Cardiac muscle cell (in vitro differentiated cells and primary cell): ENCODE measurements around the gene PLEKHS1. TPM values are rescaled to one million over a fixed set of nuclear protein-coding genes. Genes with fewer than 3 reads are reported as not detected.

ENCODE experiments used
- DNase-seq, 2 donors: peaks; one replicate each; pipeline versions ENCODE4 v3.0.0 to v3.0.0-alpha.2; 2010 to 2017; ENCODE audit warnings: low read depth in 1 of 2, low spot score in 1 of 2
- H3K27ac ChIP-seq: fragments of 200-600 bp; sonication (generic); 2 replicates; pipeline ENCODE4 v1.5.1; 2016
- H3K27me3 ChIP-seq: fragments of 200-600 bp; sonication (generic); 2 replicates; pipeline ENCODE4 v1.6.0; 2016; ENCODE audit warnings: control low read depth
- H3K36me3 ChIP-seq: fragments of 200-600 bp; sonication (generic); 2 replicates; pipeline ENCODE4 v1.5.1; 2016; ENCODE audit warnings: control low read depth
- H3K4me1 ChIP-seq: fragments of 200-600 bp; sonication (generic); 2 replicates; pipeline ENCODE4 v1.8.1; 2017; ENCODE audit warnings: low read depth, mild to moderate bottlenecking, mixed run types
- H3K4me3 ChIP-seq: fragments of 200-600 bp; sonication (generic); 2 replicates; pipeline ENCODE4 v1.5.1; 2016; ENCODE audit warnings: mild to moderate bottlenecking
- H3K9me3 ChIP-seq: fragments of 200-600 bp; sonication (generic); 2 replicates; pipeline ENCODE4 v1.5.1; 2017; ENCODE audit warnings: low read depth, mild to moderate bottlenecking, control low read depth
- polyA plus RNA-seq: library from polyadenylated mRNA; unstranded; fragments of >200 nt; fragmentation: Nextera tagmentation; extraction: Ambion mirVana; gene quantifications from 2 replicates; pipeline ENCODE4 v1.2.1, GENCODE V29; 2016
- total RNA-seq: library from RNA; depleted of rRNA; stranded (reverse); fragments of >200 nt; gene quantifications from 2 replicates; pipeline ENCODE4 v1.2.3, GENCODE V29; 2016
- TF ChIP-seq, protein P1 (sequence below): IDR thresholded peaks from 2 replicates; pipeline ENCODE4 v1.5.1; 2012; ENCODE audit warnings: low read depth, mild to moderate bottlenecking, low read length

Gene PLEKHS1
- total and polyA plus RNA-seq, 2 experiments from 2014 or later: not detected

- Histone ChIP-seq H3K4me1 (no peaks in the 10 kb centered on the region), H3K36me3 (no peaks in the 10 kb centered on the region)
Measured at GRCh38 chr10:113776553-113776952, 25.1 kb downstream of the PLEKHS1 start.

DNA sequence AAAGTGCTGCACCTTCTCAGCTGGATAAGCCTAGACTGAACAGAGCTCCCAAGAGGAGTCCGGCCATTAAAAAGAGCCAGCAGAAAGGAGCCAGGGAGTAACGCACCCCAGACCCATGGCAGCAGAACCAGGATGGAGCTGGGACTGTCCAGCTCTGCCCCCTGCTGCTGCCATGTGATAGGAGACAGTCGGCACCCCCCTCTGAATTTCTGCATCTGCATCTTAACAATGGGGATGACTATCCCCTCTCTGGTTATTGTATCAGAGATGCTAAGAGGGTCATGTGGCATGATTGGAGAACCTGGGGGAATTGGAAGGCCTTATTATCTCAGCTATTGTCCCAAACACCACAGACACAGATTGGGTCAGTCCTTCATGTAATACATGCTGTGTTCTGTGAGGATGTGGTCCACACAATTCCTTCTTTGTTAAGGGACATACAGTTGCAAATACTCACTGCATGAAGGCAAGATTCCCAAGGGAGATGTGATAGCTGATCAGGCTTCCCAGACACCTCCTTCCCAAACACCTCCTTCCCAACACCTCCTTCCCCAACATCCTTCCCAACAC is 29.3 kb downstream of the PLEKHS1 start:
- no peak overlapping the region for H3K27ac ChIP-seq
- no peaks in the 10 kb centered on the region for H3K36me3 ChIP-seq
- H3K4me1 ChIP-seq: no peaks in the 10 kb centered on the region
- no peaks in the 10 kb centered on the region for H3K9me3 ChIP-seq
- no peak overlapping the region for H3K4me3 ChIP-seq
- H3K27me3 ChIP-seq: peaks cover 68% of the 10 kb centered on the region
- no peak for DNase-seq
- TF ChIP-seq, protein P1, sequence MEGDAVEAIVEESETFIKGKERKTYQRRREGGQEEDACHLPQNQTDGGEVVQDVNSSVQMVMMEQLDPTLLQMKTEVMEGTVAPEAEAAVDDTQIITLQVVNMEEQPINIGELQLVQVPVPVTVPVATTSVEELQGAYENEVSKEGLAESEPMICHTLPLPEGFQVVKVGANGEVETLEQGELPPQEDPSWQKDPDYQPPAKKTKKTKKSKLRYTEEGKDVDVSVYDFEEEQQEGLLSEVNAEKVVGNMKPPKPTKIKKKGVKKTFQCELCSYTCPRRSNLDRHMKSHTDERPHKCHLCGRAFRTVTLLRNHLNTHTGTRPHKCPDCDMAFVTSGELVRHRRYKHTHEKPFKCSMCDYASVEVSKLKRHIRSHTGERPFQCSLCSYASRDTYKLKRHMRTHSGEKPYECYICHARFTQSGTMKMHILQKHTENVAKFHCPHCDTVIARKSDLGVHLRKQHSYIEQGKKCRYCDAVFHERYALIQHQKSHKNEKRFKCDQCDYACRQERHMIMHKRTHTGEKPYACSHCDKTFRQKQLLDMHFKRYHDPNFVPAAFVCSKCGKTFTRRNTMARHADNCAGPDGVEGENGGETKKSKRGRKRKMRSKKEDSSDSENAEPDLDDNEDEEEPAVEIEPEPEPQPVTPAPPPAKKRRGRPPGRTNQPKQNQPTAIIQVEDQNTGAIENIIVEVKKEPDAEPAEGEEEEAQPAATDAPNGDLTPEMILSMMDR: no peak

More at GRCh38 chr10:113776553-113776952, 25.1 kb downstream of the PLEKHS1 start:
- TF ChIP-seq, protein P1: no peak
- Histone ChIP-seq H3K27ac (no peak overlapping the region), H3K4me3 (no peak overlapping the region), H3K9me3 (no peaks in the 10 kb centered on the region), H3K27me3 (peaks cover 87% of the 10 kb centered on the region)
- no peak for DNase-seq

DNA sequence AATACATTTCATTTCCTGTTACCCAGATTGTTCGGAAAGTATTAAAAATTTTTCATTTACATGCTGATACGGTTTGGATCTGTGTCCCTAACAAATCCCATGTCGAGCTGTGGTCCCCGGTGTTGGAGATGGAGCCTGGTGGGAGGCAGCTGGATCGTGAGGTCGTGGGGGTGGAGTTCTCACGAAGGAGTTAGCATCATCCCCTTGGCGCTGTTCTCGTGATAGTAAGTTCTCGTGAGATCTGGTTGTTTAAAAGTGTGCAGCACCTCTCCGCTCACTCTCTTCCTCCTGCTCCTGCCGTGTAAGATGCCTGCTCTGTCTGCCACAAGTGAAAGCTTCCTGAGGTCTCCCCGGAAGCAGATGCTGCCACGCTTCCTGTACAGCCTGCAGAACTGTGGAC is 30.9 kb downstream of the PLEKHS1 start:
- Histone ChIP-seq H3K27me3 (peaks cover 59% of the 10 kb centered on the region), H3K36me3 (no peaks in the 10 kb centered on the region), H3K9me3 (no peaks in the 10 kb centered on the region), H3K4me3 (no peak overlapping the region), H3K4me1 (no peaks in the 10 kb centered on the region), H3K27ac (no peak overlapping the region)
- TF ChIP-seq, protein P1: no peak
- no peak for DNase-seq

DNA sequence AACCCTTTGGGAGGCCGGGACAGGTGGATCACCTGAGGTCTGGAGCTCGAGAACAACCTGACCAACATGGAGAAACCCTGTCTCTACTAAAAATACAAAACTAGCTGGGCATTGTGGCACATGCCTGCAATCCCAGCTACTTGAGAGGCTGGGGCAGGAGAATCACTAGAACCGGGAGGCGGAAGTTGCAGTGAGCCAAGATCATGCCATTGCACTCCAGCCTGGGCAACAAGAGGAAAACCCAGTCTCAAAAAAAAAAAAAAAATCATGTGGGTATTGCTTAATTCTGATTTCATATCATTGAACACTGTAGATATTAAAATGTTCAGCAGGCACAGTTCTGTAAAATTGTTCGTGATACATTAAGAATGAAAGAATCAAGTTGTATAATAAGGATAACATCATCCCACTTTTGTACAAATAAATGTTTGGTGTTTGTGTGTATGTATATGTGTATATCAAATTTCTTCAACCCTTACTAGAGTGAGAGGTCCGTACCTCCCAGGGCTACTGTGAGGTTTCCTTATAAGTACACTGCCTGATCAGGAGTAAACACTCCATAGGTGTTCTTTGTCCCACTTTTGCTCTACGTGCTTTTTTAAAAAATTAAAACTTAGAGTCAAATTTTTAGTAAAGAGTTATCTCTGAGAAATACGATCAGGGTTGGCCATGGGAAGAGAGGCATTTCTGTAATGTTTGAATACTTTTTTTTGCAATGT is 31.7 kb downstream of the PLEKHS1 start:
- Histone ChIP-seq H3K27me3 (peaks cover 51% of the 10 kb centered on the region), H3K27ac (no peak overlapping the region), H3K4me1 (no peaks in the 10 kb centered on the region), H3K4me3 (no peak overlapping the region), H3K9me3 (no peaks in the 10 kb centered on the region), H3K36me3 (no peaks in the 10 kb centered on the region)
- TF ChIP-seq, protein P1: no peak
- no peak for DNase-seq

GRCh38 chr10:113788604-113789083 is 37.2 kb downstream of the PLEKHS1 start:
- peaks cover 29% of the 10 kb centered on the region for H3K27me3 ChIP-seq
- H3K36me3 ChIP-seq: no peaks in the 10 kb centered on the region
- H3K9me3 ChIP-seq: no peaks in the 10 kb centered on the region
- peak in 1 of 2 donors; percentile 96 for DNase-seq
- TF ChIP-seq, protein P1: no peak
- no peaks in the 10 kb centered on the region for H3K4me1 ChIP-seq
- H3K27ac ChIP-seq: no peak overlapping the region
- no peak overlapping the region for H3K4me3 ChIP-seq
